Measurements from ENCODE around the gene IVNS1ABP. TPM values are rescaled to one million over a fixed set of nuclear protein-coding genes. Genes with fewer than 3 reads are reported as not detected.

The IVNS1ABP gene
- total and polyA plus RNA-seq, 4 experiments from 2014 or later: 74.0 to 187 (median 129) TPM

DNA sequence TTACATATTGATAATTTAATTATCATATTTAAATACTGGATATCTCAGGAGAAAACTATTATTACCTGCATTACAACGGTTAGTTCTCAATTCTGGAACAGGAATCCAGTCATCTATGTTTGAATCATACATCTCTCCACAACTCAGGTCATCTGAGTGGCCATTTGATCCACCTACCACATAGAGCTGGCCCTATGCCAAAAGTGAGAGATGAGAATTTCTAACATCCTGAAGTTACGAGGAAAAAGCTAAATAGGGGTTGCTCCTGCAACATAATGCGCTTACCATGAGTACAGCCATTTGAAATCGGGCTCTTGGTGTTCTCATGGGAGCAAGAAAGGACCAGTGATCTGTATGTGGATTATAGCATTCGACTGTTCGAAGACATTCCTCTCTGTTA lies 16.9 kb downstream of the IVNS1ABP start:
- intact Hi-C loops (cut with micrococcal nuclease): loop anchor here (2.0 kb wide), 1 partner anchor 15 kb away; no protein-coding TSS in a partner anchor
- no peak for DNase-seq
- POLR2A ChIA-PET (ENCODE audit: partially characterized antibody): interaction anchor here (1.6 to 2.5 kb wide), 2 partner anchors 18 to 19 kb away, joined by 6 to 11 read pairs; partner anchors contain the start of gene IVNS1ABP
- CTCF ChIA-PET (ENCODE audit: partially characterized antibody): interaction anchor here (1.3 to 4.0 kb wide), 4 partner anchors 12 to 370 kb away, joined by 3 to 17 read pairs (median 10); partner anchors contain the start of gene IVNS1ABP
- H3K27ac ChIP-seq (ENCODE audit: low read depth, low read length): no peak overlapping the region
- peaks cover 76% of the 10 kb centered on the region for H3K36me3 ChIP-seq (ENCODE audit: insufficient read depth, low read length)
- H3K4me1 Mint-ChIP-seq: peaks cover 0 to 12% (median 5%) of the 10 kb centered on the region in 4 donors
- H3K27ac Mint-ChIP-seq: no peak overlapping the region
- no peaks in the 10 kb centered on the region for H3K27me3 ChIP-seq (ENCODE audit: insufficient read depth, low read length)
- no peaks in the 10 kb centered on the region for H3K9me3 Mint-ChIP-seq
- no peak overlapping the region for H3K4me3 Mint-ChIP-seq
- H3K4me3 ChIP-seq (ENCODE audit: low read length in 2 of 2): no peak overlapping the region
- H3K36me3 Mint-ChIP-seq: peaks cover 76 to 91% of the 10 kb centered on the region in 2 donors
- H3K9me3 ChIP-seq (ENCODE audit: control insufficient read depth in 1 of 2, low read length in 2 of 2): no peaks in the 10 kb centered on the region
- H3K27me3 Mint-ChIP-seq: no peaks in the 10 kb centered on the region
- H3K4me1 ChIP-seq (ENCODE audit: insufficient read depth, low read length): no peaks in the 10 kb centered on the region

DNA sequence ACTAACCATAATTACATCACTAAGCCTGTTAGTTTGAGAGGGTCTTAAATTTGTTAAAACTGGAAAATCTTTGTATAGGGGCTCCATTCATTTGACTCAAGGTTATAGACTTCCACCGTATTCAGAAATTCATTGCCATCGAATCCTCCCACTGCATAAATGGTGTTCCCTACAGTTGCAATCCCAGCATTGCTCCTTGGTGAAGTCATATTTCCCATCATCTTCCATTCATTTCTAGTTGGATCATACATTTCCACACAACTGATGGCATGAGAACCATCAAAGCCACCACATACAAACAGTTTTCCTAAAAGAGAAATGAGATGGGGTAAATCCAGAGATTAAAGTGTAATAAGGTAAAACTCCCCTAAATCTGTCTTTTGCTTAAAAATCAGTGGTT lies 19.1 kb downstream of the IVNS1ABP start:
- CTCF ChIA-PET (ENCODE audit: partially characterized antibody): interaction anchor here (1.6 kb wide), 1 partner anchor 17 kb away, joined by 5 read pairs; no protein-coding TSS in a partner anchor
- Mint-ChIP-seq H3K36me3 (peaks cover 69 to 87% of the 10 kb centered on the region in 2 donors), H3K27me3 (no peaks in the 10 kb centered on the region), H3K4me3 (no peak overlapping the region), H3K9me3 (no peaks in the 10 kb centered on the region), H3K27ac (peak overlapping the region in 4 of 7 donors; percentile 4 to 74 (median 26)), H3K4me1 (peaks cover 7 to 18% (median 10%) of the 10 kb centered on the region in 4 donors)
- DNase-seq: no peak
- Histone ChIP-seq H3K9me3 (ENCODE audit: control insufficient read depth in 1 of 2, low read length in 2 of 2) (no peaks in the 10 kb centered on the region), H3K4me3 (ENCODE audit: low read length in 2 of 2) (no peak overlapping the region), H3K27ac (ENCODE audit: low read depth, low read length) (no peak overlapping the region), H3K36me3 (ENCODE audit: insufficient read depth, low read length) (peaks cover 62% of the 10 kb centered on the region), H3K27me3 (ENCODE audit: insufficient read depth, low read length) (no peaks in the 10 kb centered on the region), H3K4me1 (ENCODE audit: insufficient read depth, low read length) (no peaks in the 10 kb centered on the region)
- intact Hi-C loops (cut with micrococcal nuclease): no loop called here
- POLR2A ChIA-PET (ENCODE audit: partially characterized antibody): interaction anchor here (1.8 to 2.1 kb wide), 2 partner anchors 16 to 19 kb away, joined by 9 to 11 read pairs; partner anchors contain the start of gene IVNS1ABP

DNA sequence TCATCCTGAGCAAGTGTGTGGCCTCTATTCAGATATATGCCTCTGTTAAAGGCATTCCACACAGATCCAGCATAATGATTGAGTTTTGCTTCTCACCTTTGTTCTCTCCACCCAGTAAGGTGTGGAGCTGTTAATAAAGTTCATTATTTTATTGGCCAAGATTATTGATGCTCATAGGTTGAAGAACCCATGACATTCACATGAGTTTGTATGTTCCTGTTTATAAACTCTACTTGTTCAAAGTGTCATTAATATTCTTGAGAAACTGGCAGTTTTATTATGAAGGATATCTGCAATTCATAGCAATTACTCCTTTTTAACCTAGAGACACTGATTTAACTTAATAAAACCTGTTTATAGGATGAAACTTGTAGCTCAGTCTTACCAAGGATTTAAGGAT lies 22.0 kb downstream of the IVNS1ABP start:
- H3K4me3 ChIP-seq (ENCODE audit: low read length in 2 of 2): no peak overlapping the region
- ChIA-PET POLR2A (ENCODE audit: partially characterized antibody) (interaction anchor here (0.7 to 2.9 kb wide), 3 partner anchors 14 to 49 kb away, joined by 4 to 15 read pairs (median 5); partner anchors contain the start of gene IVNS1ABP), CTCF (ENCODE audit: partially characterized antibody) (interaction anchor here (0.9 to 2.6 kb wide), 4 partner anchors 14 to 385 kb away, joined by 3 to 9 read pairs (median 4); no protein-coding TSS in a partner anchor)
- Mint-ChIP-seq H3K9me3 (no peaks in the 10 kb centered on the region), H3K27me3 (no peaks in the 10 kb centered on the region), H3K4me3 (no peak overlapping the region), H3K4me1 (peaks cover 7 to 24% (median 12%) of the 10 kb centered on the region in 4 donors), H3K36me3 (peaks cover 58 to 67% of the 10 kb centered on the region in 2 donors), H3K27ac (peak overlapping the region in 3 of 7 donors; percentile 15 to 82 (median 66))
- peaks cover 38% of the 10 kb centered on the region for H3K36me3 ChIP-seq (ENCODE audit: insufficient read depth, low read length)
- no peaks in the 10 kb centered on the region for H3K4me1 ChIP-seq (ENCODE audit: insufficient read depth, low read length)
- H3K9me3 ChIP-seq (ENCODE audit: control insufficient read depth in 1 of 2, low read length in 2 of 2): no peaks in the 10 kb centered on the region
- H3K27me3 ChIP-seq (ENCODE audit: insufficient read depth, low read length): no peaks in the 10 kb centered on the region
- H3K27ac ChIP-seq (ENCODE audit: low read depth, low read length): no peak overlapping the region
- intact Hi-C loops (cut with micrococcal nuclease): no loop called here
- no peak for DNase-seq

DNA sequence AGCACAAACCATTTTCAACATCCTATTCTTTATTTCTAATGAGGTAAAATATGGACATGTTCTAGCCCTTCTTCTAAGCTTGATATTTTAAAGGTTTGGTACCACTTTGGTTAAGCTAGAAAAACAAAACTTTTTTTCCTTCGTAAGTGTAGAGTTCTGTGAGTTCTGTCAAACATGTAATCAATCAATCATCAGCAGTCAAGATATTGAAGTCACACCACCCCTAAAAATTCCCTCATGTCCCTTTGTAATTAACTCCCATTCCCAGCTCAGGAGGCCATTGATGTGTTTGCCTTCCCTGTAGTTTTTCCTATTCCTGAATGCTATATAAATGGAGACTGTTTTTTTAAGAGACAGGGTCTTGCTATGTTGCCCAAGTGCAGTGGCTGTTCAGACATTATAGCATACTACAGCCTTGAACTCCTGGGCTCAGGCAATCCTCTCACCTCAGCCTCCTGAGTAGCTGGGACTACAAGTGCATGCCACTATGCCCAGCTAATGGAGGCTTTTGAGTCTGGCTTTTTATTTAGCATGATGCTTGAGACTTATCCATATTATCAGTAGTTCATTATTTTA lies 23.0 kb downstream of the IVNS1ABP start:
- Mint-ChIP-seq H3K4me3 (no peak overlapping the region), H3K27me3 (no peaks in the 10 kb centered on the region), H3K36me3 (peaks cover 59 to 64% of the 10 kb centered on the region in 2 donors), H3K4me1 (peaks cover 7 to 30% (median 13%) of the 10 kb centered on the region in 4 donors), H3K27ac (peak overlapping the region in 6 of 7 donors; percentile 23 to 79 (median 48)), H3K9me3 (peaks cover 0 to 4% (median 0%) of the 10 kb centered on the region in 8 donors)
- DNase-seq: no peak
- ChIA-PET POLR2A (ENCODE audit: partially characterized antibody) (interaction anchor here (1.3 to 4.9 kb wide), 5 partner anchors 13 to 273 kb away, joined by 3 to 47 read pairs (median 6); partner anchors contain the start of gene IVNS1ABP), CTCF (ENCODE audit: partially characterized antibody) (interaction anchor here (1.1 to 4.5 kb wide), 5 partner anchors 13 to 387 kb away, joined by 3 to 22 read pairs (median 7); no protein-coding TSS in a partner anchor)
- H3K4me3 ChIP-seq (ENCODE audit: low read length in 2 of 2): no peak overlapping the region
- H3K9me3 ChIP-seq (ENCODE audit: control insufficient read depth in 1 of 2, low read length in 2 of 2): no peaks in the 10 kb centered on the region
- no peaks in the 10 kb centered on the region for H3K27me3 ChIP-seq (ENCODE audit: insufficient read depth, low read length)
- H3K27ac ChIP-seq (ENCODE audit: low read depth, low read length): no peak overlapping the region
- H3K36me3 ChIP-seq (ENCODE audit: insufficient read depth, low read length): peaks cover 29% of the 10 kb centered on the region
- intact Hi-C loops (cut with micrococcal nuclease): no loop called here
- H3K4me1 ChIP-seq (ENCODE audit: insufficient read depth, low read length): peaks cover 2% of the 10 kb centered on the region

DNA sequence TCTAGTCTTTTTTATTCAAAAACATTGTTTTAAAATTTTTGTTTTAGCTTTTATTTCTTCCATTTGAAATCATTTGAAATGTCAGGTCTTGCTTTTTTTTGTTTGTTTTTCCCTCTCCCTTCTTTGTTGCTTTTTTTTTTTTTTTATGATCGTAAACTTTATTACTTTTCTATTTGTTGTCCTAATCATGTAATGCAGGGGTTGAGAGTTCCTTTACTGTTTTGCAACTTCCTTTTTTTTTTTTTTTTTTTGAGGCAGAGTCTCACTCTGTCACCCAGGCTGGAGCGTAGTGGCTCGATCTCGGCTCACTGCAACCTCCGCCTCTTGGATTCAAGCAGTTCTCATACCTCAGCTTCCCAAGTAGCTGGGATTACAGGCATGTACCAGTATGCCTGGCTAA lies 24.8 kb downstream of the IVNS1ABP start:
- Histone ChIP-seq H3K27me3 (ENCODE audit: insufficient read depth, low read length) (no peaks in the 10 kb centered on the region), H3K27ac (ENCODE audit: low read depth, low read length) (no peak overlapping the region), H3K4me1 (ENCODE audit: insufficient read depth, low read length) (peaks cover 7% of the 10 kb centered on the region), H3K9me3 (ENCODE audit: control insufficient read depth in 1 of 2, low read length in 2 of 2) (no peaks in the 10 kb centered on the region), H3K4me3 (ENCODE audit: low read length in 2 of 2) (no peak overlapping the region), H3K36me3 (ENCODE audit: insufficient read depth, low read length) (peaks cover 11% of the 10 kb centered on the region)
- ChIA-PET POLR2A (ENCODE audit: partially characterized antibody) (interaction anchor here (0.6 to 4.9 kb wide), 8 partner anchors 10 to 444 kb away, joined by 3 to 47 read pairs (median 5); partner anchors contain the start of gene IVNS1ABP), CTCF (ENCODE audit: partially characterized antibody) (interaction anchor here (0.7 to 4.5 kb wide), 6 partner anchors 11 to 378 kb away, joined by 3 to 22 read pairs (median 6); partner anchors contain the start of gene IVNS1ABP)
- intact Hi-C loops (cut with micrococcal nuclease): no loop called here
- peaks cover 47 to 48% of the 10 kb centered on the region in 2 donors for H3K36me3 Mint-ChIP-seq
- DNase-seq: no peak
- H3K27ac Mint-ChIP-seq: peak overlapping the region in 2 of 7 donors; percentile 37 to 81
- no peaks in the 10 kb centered on the region for H3K27me3 Mint-ChIP-seq
- H3K4me1 Mint-ChIP-seq: peaks cover 7 to 32% (median 17%) of the 10 kb centered on the region in 4 donors
- H3K4me3 Mint-ChIP-seq: no peak overlapping the region
- peaks cover 0 to 4% (median 0%) of the 10 kb centered on the region in 8 donors for H3K9me3 Mint-ChIP-seq

DNA sequence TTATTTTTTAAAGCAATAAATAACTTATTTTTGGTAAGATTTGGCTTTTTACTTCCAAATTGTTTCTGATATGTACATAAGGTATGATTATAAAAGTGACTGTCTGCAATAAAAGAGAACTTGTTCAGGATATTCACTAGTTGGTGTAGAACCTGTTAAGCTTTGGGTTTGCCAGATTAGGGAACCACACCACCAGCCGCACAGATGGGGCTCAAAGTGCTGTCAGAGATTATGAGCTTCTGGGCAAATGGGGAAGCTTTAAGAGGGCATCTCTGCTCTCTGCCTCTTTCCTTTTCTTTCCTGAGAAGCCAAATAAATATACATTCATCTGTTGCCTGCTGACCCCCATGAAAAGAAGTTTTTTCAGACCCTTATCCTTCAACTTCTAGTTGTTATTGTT lies 25.4 kb downstream of the IVNS1ABP start:
- Mint-ChIP-seq H3K27me3 (no peaks in the 10 kb centered on the region), H3K27ac (peak overlapping the region in 4 of 7 donors; percentile 22 to 88 (median 70)), H3K36me3 (peaks cover 42% of the 10 kb centered on the region in 2 donors), H3K4me3 (no peak overlapping the region), H3K9me3 (peaks cover 0 to 4% (median 0%) of the 10 kb centered on the region in 8 donors), H3K4me1 (peaks cover 7 to 32% (median 17%) of the 10 kb centered on the region in 4 donors)
- Histone ChIP-seq H3K4me1 (ENCODE audit: insufficient read depth, low read length) (peaks cover 7% of the 10 kb centered on the region), H3K27me3 (ENCODE audit: insufficient read depth, low read length) (no peaks in the 10 kb centered on the region), H3K27ac (ENCODE audit: low read depth, low read length) (no peak overlapping the region), H3K36me3 (ENCODE audit: insufficient read depth, low read length) (peaks cover 6% of the 10 kb centered on the region), H3K9me3 (ENCODE audit: control insufficient read depth in 1 of 2, low read length in 2 of 2) (no peaks in the 10 kb centered on the region), H3K4me3 (ENCODE audit: low read length in 2 of 2) (no peak overlapping the region)
- POLR2A ChIA-PET (ENCODE audit: partially characterized antibody): interaction anchor here (1.0 to 4.9 kb wide), 6 partner anchors 11 to 53 kb away, joined by 3 to 47 read pairs (median 4); partner anchors contain the start of gene IVNS1ABP
- intact Hi-C loops (cut with micrococcal nuclease): no loop called here
- CTCF ChIA-PET (ENCODE audit: partially characterized antibody): interaction anchor here (0.7 to 4.5 kb wide), 5 partner anchors 10 to 253 kb away, joined by 3 to 22 read pairs (median 4); partner anchors contain the start of gene IVNS1ABP
- no peak for DNase-seq

Data from CD4-positive, alpha-beta memory T cell (primary cell).